H1 (cell line): Measurements from ENCODE around the gene CASR. TPM values are rescaled to one million over a fixed set of nuclear protein-coding genes. Genes with fewer than 3 reads are reported as not detected.

Experiments used
- CTCF ChIA-PET: fragments of 300-600 bp; sonication (Branson Sonifier 250); formaldehyde crosslinking; loops from one replicate; lab custom pipeline; 2021; ENCODE audit not compliant: partially characterized antibody; lab: Charles Lee
- POLR2A ChIA-PET: fragments of 300-600 bp; sonication (Branson Sonifier 250); formaldehyde crosslinking; loops from one replicate; lab custom pipeline; 2021; ENCODE audit warnings: inconsistent platforms; ENCODE audit not compliant: partially characterized antibody; lab: Charles Lee
- DNase-seq, 2 experiments: peaks; one replicate each; pipeline versions ENCODE4 v3.0.0 to v3.0.0-alpha.2; 2010 to 2022; ENCODE audit warnings: low spot score in 2 of 2, low read depth in 1 of 2, mixed read lengths in 1 of 2
- FAIRE-seq: peaks from 2 replicates; lab custom pipeline; 2011; peaks lifted over from hg19 to GRCh38; lab: Jason Lieb, UNC
- H2AFZ ChIP-seq: 2 replicates; pipeline ENCODE4 v1.8.1; 2012; ENCODE audit warnings: low read length, inconsistent platforms
- H2AK5ac ChIP-seq: 2 replicates; pipeline ENCODE4 v1.6.1; 2013; ENCODE audit warnings: low read depth, low read length
- H2BK120ac ChIP-seq: replicated peaks from 2 replicates; pipeline ENCODE3; 2013; ENCODE audit warnings: low read depth, low read length, inconsistent platforms
- H2BK12ac ChIP-seq: 2 replicates; pipeline ENCODE4 v1.6.1; 2013; ENCODE audit warnings: low read depth, low read length
- H2BK15ac ChIP-seq: 2 replicates; pipeline ENCODE4 v1.6.1; 2013; ENCODE audit warnings: low read length
- H2BK20ac ChIP-seq: 2 replicates; pipeline ENCODE4 v1.6.1; 2013; ENCODE audit warnings: low read length
- H2BK5ac ChIP-seq: 2 replicates; pipeline ENCODE4 v1.6.1; 2013; ENCODE audit warnings: low read depth, low read length
- H3K14ac ChIP-seq: 2 replicates; pipeline ENCODE4 v1.6.1; 2013; ENCODE audit warnings: inconsistent platforms; ENCODE audit not compliant: insufficient read length
- H3K18ac ChIP-seq: 2 replicates; pipeline ENCODE4 v1.6.1; 2013; ENCODE audit warnings: low read length; ENCODE audit errors: extremely low read depth
- H3K23ac ChIP-seq: 2 replicates; pipeline ENCODE4 v1.6.1; 2013; ENCODE audit warnings: inconsistent platforms; ENCODE audit not compliant: insufficient read length
- H3K23me2 ChIP-seq: 2 replicates; pipeline ENCODE4 v1.6.1; 2013; ENCODE audit warnings: low read depth, low read length
- H3K27ac ChIP-seq: 2 replicates; pipeline ENCODE4 v1.6.1; 2011; ENCODE audit warnings: low read depth, low read length, inconsistent platforms
- H3K27me3 ChIP-seq, 4 experiments: replicated peaks in 1 of 4; 1 replicate in 1 of 4; 2 replicates in 3 of 4; pipeline versions ENCODE4 v1.6.1 to v1.8.1; 2011 to 2013; ENCODE audit warnings: low read length in 3 of 4, mild to moderate bottlenecking in 3 of 4, inconsistent platforms in 2 of 4, mixed read lengths in 2 of 4, moderate library complexity in 1 of 4; ENCODE audit not compliant: control insufficient read depth in 3 of 4, insufficient read depth in 3 of 4; ENCODE audit errors: extremely low read depth in 1 of 4
- H3K36me3 ChIP-seq, 4 experiments: 2 replicates each; pipeline versions ENCODE4 v1.6.1 to v1.8.1; 2011 to 2013; ENCODE audit warnings: mild to moderate bottlenecking in 4 of 4, low read length in 3 of 4, moderate library complexity in 2 of 4, control low read depth in 1 of 4, inconsistent platforms in 1 of 4; ENCODE audit not compliant: insufficient read depth in 4 of 4, control insufficient read depth in 2 of 4
- H3K4ac ChIP-seq: replicated peaks from 2 replicates; pipeline ENCODE3; 2013; ENCODE audit warnings: low read length, low read depth, mixed read lengths, inconsistent platforms; ENCODE audit not compliant: insufficient read length
- H3K4me1 ChIP-seq, 4 experiments: replicated peaks in 1 of 4; 1 replicate in 1 of 4; 2 replicates in 3 of 4; pipeline versions ENCODE4 v1.6.1 to v1.8.1; 2011 to 2013; ENCODE audit warnings: low read length in 3 of 4, inconsistent platforms in 2 of 4, mixed read lengths in 1 of 4; ENCODE audit not compliant: insufficient read depth in 4 of 4, control insufficient read depth in 3 of 4
- H3K4me2 ChIP-seq, 2 experiments: 2 replicates each; pipeline versions ENCODE4 v1.6.1 to v1.8.1; 2011 to 2013; ENCODE audit warnings: low read depth in 2 of 2, low read length in 2 of 2, control low read depth in 1 of 2, inconsistent platforms in 1 of 2, mild to moderate bottlenecking in 1 of 2; ENCODE audit not compliant: insufficient read depth in 1 of 2
- H3K4me3 ChIP-seq, 4 experiments: fragments of 200-600, 300-600 bp in 1 of 4; sonication (generic), shearing (Covaris generic), sonication (Bioruptor Twin) in 1 of 4; 2 replicates each; pipeline versions ENCODE4 v1.5.1 to v1.8.1; 2011 to 2016; ENCODE audit warnings: low read length in 4 of 4, low read depth in 3 of 4, control low read depth in 2 of 4, inconsistent platforms in 2 of 4, mild to moderate bottlenecking in 2 of 4, mixed read lengths in 1 of 4, moderate library complexity in 1 of 4; ENCODE audit not compliant: insufficient read depth in 2 of 4; ENCODE audit errors: extremely low read depth in 1 of 4
- H3K56ac ChIP-seq: replicated peaks from 2 replicates; pipeline ENCODE3; 2013; ENCODE audit warnings: low read depth, mild to moderate bottlenecking, mixed read lengths, low read length, inconsistent platforms; ENCODE audit not compliant: insufficient read length
- H3K79me1 ChIP-seq: 2 replicates; pipeline ENCODE4 v1.6.1; 2013; ENCODE audit warnings: low read depth, low read length, control low read depth
- H3K79me2 ChIP-seq, 2 experiments: 2 replicates each; pipeline versions ENCODE4 v1.6.1 to v1.8.1; 2012 to 2013; ENCODE audit warnings: low read length in 2 of 2, mild to moderate bottlenecking in 2 of 2, inconsistent platforms in 1 of 2; ENCODE audit not compliant: insufficient read depth in 2 of 2, control insufficient read depth in 1 of 2
- H3K9ac ChIP-seq, 4 experiments: replicated peaks in 1 of 4; 1 replicate in 1 of 4; 2 replicates in 3 of 4; pipeline versions ENCODE4 v1.6.1 to v1.8.1; 2011 to 2013; ENCODE audit warnings: low read depth in 3 of 4, low read length in 3 of 4, control low read depth in 2 of 4, mild to moderate bottlenecking in 2 of 4, moderate library complexity in 2 of 4, inconsistent platforms in 1 of 4; ENCODE audit errors: extremely low read depth in 1 of 4
- H3K9me3 ChIP-seq, 2 experiments: 2 replicates each; pipeline versions ENCODE4 v1.6.1 to v1.8.1; 2012 to 2013; ENCODE audit warnings: mild to moderate bottlenecking in 2 of 2, moderate library complexity in 2 of 2, control low read depth in 1 of 2, inconsistent platforms in 1 of 2, low read depth in 1 of 2, low read length in 1 of 2, mixed read lengths in 1 of 2; ENCODE audit not compliant: insufficient read depth in 2 of 2
- H4K20me1 ChIP-seq, 2 experiments: replicated peaks in 1 of 2; 2 replicates each; pipeline versions ENCODE3 to v1.8.1; 2011 to 2013; ENCODE audit warnings: inconsistent platforms in 2 of 2, low read length in 2 of 2, mild to moderate bottlenecking in 1 of 2; ENCODE audit not compliant: insufficient read depth in 2 of 2, control insufficient read depth in 1 of 2
- H4K5ac ChIP-seq: 2 replicates; pipeline ENCODE4 v1.6.1; 2013; ENCODE audit warnings: low read length, low read depth, mixed read lengths, inconsistent platforms; ENCODE audit not compliant: insufficient read length
- H4K8ac ChIP-seq: 2 replicates; pipeline ENCODE4 v1.8.0; 2013; ENCODE audit warnings: mild to moderate bottlenecking, moderate library complexity, low read length, inconsistent platforms; ENCODE audit not compliant: insufficient read depth; ENCODE audit errors: extremely low read depth
- H4K91ac ChIP-seq: replicated peaks from 2 replicates; pipeline ENCODE3; 2013; ENCODE audit warnings: low read length, mixed read lengths, inconsistent platforms; ENCODE audit not compliant: insufficient read length
- BACH1 ChIP-seq: IDR thresholded peaks from 2 replicates; pipeline ENCODE4 v1.6.1; 2012; ENCODE audit warnings: low read length, improper control_type of control experiment
- CHD1 ChIP-seq: IDR thresholded peaks from 2 replicates; pipeline ENCODE4 v1.6.1; 2012; ENCODE audit warnings: low read depth, low read length, improper control_type of control experiment
- EGR1 ChIP-seq: IDR thresholded peaks from 2 replicates; pipeline ENCODE4 v1.6.1; 2011; ENCODE audit warnings: low read depth, low read length, borderline replicate concordance
- FOSL1 ChIP-seq: IDR thresholded peaks from 2 replicates; pipeline ENCODE4 v1.6.1; 2011; ENCODE audit warnings: mild to moderate bottlenecking, low read depth, low read length, moderate library complexity; ENCODE audit not compliant: insufficient read depth
- GTF2F1 ChIP-seq: IDR thresholded peaks from 2 replicates; pipeline ENCODE4 v1.6.1; 2012; ENCODE audit warnings: low read depth, low read length, improper control_type of control experiment, borderline replicate concordance
- KDM5A ChIP-seq: fragments of 200-600 bp; IDR thresholded peaks from 2 replicates; pipeline ENCODE4 v1.7.1; 2012; ENCODE audit warnings: mild to moderate bottlenecking, low read length, inconsistent platforms, mixed read lengths
- RFX5 ChIP-seq: IDR thresholded peaks from 2 replicates; pipeline ENCODE4 v1.6.1; 2011; ENCODE audit warnings: low read depth, low read length, improper control_type of control experiment, borderline replicate concordance
- SAP30 ChIP-seq: fragments of 300-600 bp; sonication (generic); IDR thresholded peaks from 2 replicates; pipeline ENCODE4 v1.7.1; 2012; ENCODE audit warnings: low read length, moderate library complexity, mild to moderate bottlenecking, inconsistent platforms; ENCODE audit not compliant: insufficient read depth, insufficient replicate concordance
- SP1 ChIP-seq: IDR thresholded peaks from 2 replicates; pipeline ENCODE4 v1.6.1; 2011; ENCODE audit warnings: low read depth, low read length
- TCF12 ChIP-seq: IDR thresholded peaks from 2 replicates; pipeline ENCODE4 v1.6.1; 2011; ENCODE audit warnings: low read depth, mild to moderate bottlenecking, low read length
- ZNF274 ChIP-seq: IDR thresholded peaks from 2 replicates; pipeline ENCODE4 v1.7.0; 2012; ENCODE audit warnings: low read length, borderline replicate concordance; ENCODE audit errors: extremely low read depth
- WGBS, 2 experiments: shearing (Covaris generic) in 1 of 2; methylation state at CpG; one replicate each; pipeline versions ENCODE4 v1.1.6 to v1.1.7; 2013 to 2015; ENCODE audit warnings: low lambda C conversion rate in 2 of 2, mixed read lengths in 2 of 2, inconsistent platforms in 1 of 2, low coverage in 1 of 2, missing lambda C conversion rate in 1 of 2; ENCODE audit not compliant: insufficient replicate concordance in 2 of 2, insufficient coverage in 1 of 2, insufficient read length in 1 of 2; ENCODE audit errors: extremely low coverage in 1 of 2, missing lambda C conversion rate in 1 of 2; 5-methylcytosine and 5-hydroxymethylcytosine counted together
- polyA plus RNA-seq, 7 experiments: library from polyadenylated mRNA; depleted of rRNA in 3 of 7; stranded (reverse) in 5 of 7; unstranded in 2 of 7; fragments of >200 nt in 5 of 7; fragments of 200-250 nt in 2 of 7; gene quantifications; 1 replicate in 5 of 7; 2 replicates in 1 of 7; 4 replicates in 1 of 7; pipeline versions ENCODE4 v1.2.1 to v1.2.3, GENCODE V29; 2011 to 2013; ENCODE audit warnings: missing spikeins in 2 of 7, mixed read lengths in 2 of 7
- total RNA-seq: library from RNA; stranded (reverse); fragmentation: NEBNext Ultra II Directional; extraction: Animal tissue kit (Norgen Biotek cat#: 25700); gene quantifications from 2 replicates; pipeline ENCODE4 v1.2.1, GENCODE V29; 2021
- TF ChIP-seq, protein P1 (sequence below): IDR thresholded peaks from 2 replicates; pipeline ENCODE4 v1.6.1; 2012; ENCODE audit warnings: inconsistent platforms

The CASR gene
- total and polyA plus RNA-seq, 2 of the 8 experiments (the other 6 are each of a cell fraction or from before 2014, with no cell fraction given), result 0.36 to 0.58 TPM

DNA sequence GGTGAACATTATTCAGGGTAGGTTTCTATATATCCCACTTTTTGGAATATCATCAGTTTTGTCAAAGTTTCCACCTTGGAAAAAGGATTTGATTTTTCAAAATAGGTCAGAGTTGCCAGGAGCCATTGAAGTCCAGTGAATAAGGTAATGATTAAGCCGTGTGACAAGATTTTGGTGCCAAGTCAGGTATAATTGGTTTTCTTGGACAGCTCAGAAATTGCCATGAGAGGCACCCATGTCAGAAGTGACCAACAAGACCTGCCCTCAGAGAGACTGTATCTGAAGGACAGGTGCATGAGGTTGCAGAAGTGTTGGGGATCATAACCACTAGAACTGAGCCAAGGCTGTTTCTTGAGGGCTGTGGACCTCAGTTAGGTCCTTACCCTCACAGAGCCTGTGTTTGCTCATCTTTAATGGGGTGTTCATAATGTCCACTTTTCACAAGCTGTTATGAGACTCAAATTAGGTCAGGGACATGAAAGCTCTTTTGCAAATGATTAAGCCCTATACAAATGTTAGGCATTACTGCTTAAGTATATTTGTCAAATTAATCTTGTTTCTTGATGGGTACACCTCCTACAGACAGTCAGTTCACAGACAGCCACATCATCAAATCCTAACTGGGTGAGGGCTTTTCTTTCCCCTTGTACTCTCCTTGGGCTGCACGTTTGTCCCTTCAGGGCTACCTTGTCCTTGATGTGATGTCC, 32.3 kb downstream of the CASR start:
- Histone ChIP-seq H2BK5ac (no peak overlapping the region), H3K79me1 (no peaks in the 10 kb centered on the region), H2BK120ac (no peak overlapping the region), H2BK20ac (no peak overlapping the region), H2BK12ac (no peak overlapping the region), H4K8ac (no peak overlapping the region), H3K9ac (no peak overlapping the region), H2BK15ac (no peak overlapping the region), H3K4me3 (no peak overlapping the region), H3K18ac (no peak overlapping the region), H3K14ac (no peak overlapping the region), H2AK5ac (no peak overlapping the region), H3K4ac (no peak overlapping the region), H3K36me3 (no peaks in the 10 kb centered on the region), H4K20me1 (no peaks in the 10 kb centered on the region), H3K27ac (no peak overlapping the region), H3K23ac (no peak overlapping the region), H4K91ac (no peak overlapping the region), H3K56ac (no peak overlapping the region), H3K27me3 (peaks cover 0 to 1% (median 0%) of the 10 kb centered on the region in 4 experiments; a peak in 1 of 7 replicates), H3K79me2 (no peaks in the 10 kb centered on the region), H3K23me2 (no peaks in the 10 kb centered on the region), H3K4me2 (no peak overlapping the region), H4K5ac (no peak overlapping the region), H2AFZ (no peak overlapping the region), H3K4me1 (no peaks in the 10 kb centered on the region), H3K9me3 (no peaks in the 10 kb centered on the region)
- CTCF ChIA-PET, result interaction anchor here (0.6 to 1.1 kb wide), 3 partner anchors 24 to 429 kb away, joined by 3 read pairs; no protein-coding TSS in a partner anchor
- POLR2A ChIA-PET, result interaction anchor here (1.6 kb wide), 1 partner anchor 31 kb away, joined by 3 read pairs; no protein-coding TSS in a partner anchor
- FAIRE-seq (no peak), DNase-seq (no peak)
- 95% methylated on average over 2 of the region's 2 CpGs; no CpG with 5 or more reads in 1 of the 2 experiments for WGBS, 2 experiments
- TF ChIP-seq ZNF274 (no peak), GTF2F1 (no peak), FOSL1 (no peak), EGR1 (no peak), SP1 (no peak), RFX5 (no peak), TCF12 (no peak), CHD1 (no peak), KDM5A (no peak), BACH1 (no peak), SAP30 (no peak)
- TF ChIP-seq, protein P1, sequence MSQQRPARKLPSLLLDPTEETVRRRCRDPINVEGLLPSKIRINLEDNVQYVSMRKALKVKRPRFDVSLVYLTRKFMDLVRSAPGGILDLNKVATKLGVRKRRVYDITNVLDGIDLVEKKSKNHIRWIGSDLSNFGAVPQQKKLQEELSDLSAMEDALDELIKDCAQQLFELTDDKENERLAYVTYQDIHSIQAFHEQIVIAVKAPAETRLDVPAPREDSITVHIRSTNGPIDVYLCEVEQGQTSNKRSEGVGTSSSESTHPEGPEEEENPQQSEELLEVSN, result no peak
